AG09309 (cell line): ENCODE results near the gene GNB1.

Experiments
- DNase-seq: peaks from one replicate; pipeline ENCODE4 v3.0.0-alpha.2; 2010; ENCODE audit warnings: low read depth
- H3K4me3 ChIP-seq: 2 replicates; pipeline ENCODE4 v1.5.1; 2011; ENCODE audit warnings: mild to moderate bottlenecking, low read depth, low read length, moderate library complexity; ENCODE audit not compliant: control insufficient read depth
- CTCF ChIP-seq: IDR thresholded peaks from 2 replicates; pipeline ENCODE4 v1.5.1; 2011; ENCODE audit warnings: mild to moderate bottlenecking, low read depth, low read length, inconsistent platforms; ENCODE audit not compliant: insufficient read depth, control insufficient read depth; ENCODE audit errors: missing control alignments

GNB1 gene

GRCh38 chr1:1819762-1820161 is 71.1 kb downstream of the GNB1 start:
- TF ChIP-seq CTCF, result no peak
- H3K4me3 ChIP-seq, result no peak overlapping the region
- no peak for DNase-seq

GRCh38 chr1:1817221-1817620 is 73.7 kb downstream of the GNB1 start:
- H3K4me3 ChIP-seq, result no peak overlapping the region
- TF ChIP-seq CTCF, result no peak
- no peak for DNase-seq

- no peak for TF ChIP-seq CTCF
- H3K4me3 ChIP-seq, result no peak overlapping the region
- DNase-seq, result no peak
Measured at GRCh38 chr1:1815606-1816281, 75.1 kb downstream of the GNB1 start.

GRCh38 chr1:1809489-1809888 is 81.4 kb downstream of the GNB1 start:
- TF ChIP-seq CTCF, result no peak
- DNase-seq, result no peak
- no peak overlapping the region for H3K4me3 ChIP-seq

GRCh38 chr1:1808206-1808605 is 82.7 kb downstream of the GNB1 start:
- TF ChIP-seq CTCF, result no peak
- H3K4me3 ChIP-seq, result no peak overlapping the region

GRCh38 chr1:1806890-1807289 is 84.0 kb downstream of the GNB1 start:
- no peak overlapping the region for H3K4me3 ChIP-seq
- DNase-seq, result no peak
- TF ChIP-seq CTCF, result no peak

More at GRCh38 chr1:1808206-1808605, 82.7 kb downstream of the GNB1 start:
- no peak for DNase-seq
